Epithelial cell of proximal tubule (primary cell): ENCODE results near the gene PVR. TPM values are rescaled to one million over a fixed set of nuclear protein-coding genes. Genes with fewer than 3 reads are reported as not detected.
"Not testable (repeated sequence)": the region's sequence is repeated elsewhere in the genome, so short reads cannot be mapped to it uniquely, and the experiment has no call there.

Experiments
- DNase-seq: peaks from one replicate; pipeline ENCODE4 v3.0.0-alpha.2; 2011; ENCODE audit warnings: low read depth
- H3K4me3 ChIP-seq: 2 replicates; pipeline ENCODE4 v1.5.1; 2011; ENCODE audit warnings: low read depth, mild to moderate bottlenecking, low read length
- CTCF ChIP-seq: conservative IDR thresholded peaks from 2 replicates; pipeline ENCODE4 v1.5.1; 2012; ENCODE audit warnings: low read depth, mild to moderate bottlenecking, low read length
- total RNA-seq: library from RNA; depleted of rRNA; stranded (reverse); fragments of >200 nt; gene quantifications from 2 replicates; pipeline ENCODE4 v1.2.3, GENCODE V29; 2015

PVR gene
- total RNA-seq, 1 donor from 2014 or later: 116 TPM

GRCh38 chr19:44623626-44624025 lies 20.1 kb upstream of the PVR start:
- no peak for DNase-seq
- no peak for TF ChIP-seq CTCF
- no peak overlapping the region for H3K4me3 ChIP-seq

GRCh38 chr19:44624840-44625354 lies 18.8 kb upstream of the PVR start:
- no peak for DNase-seq
- no peak for TF ChIP-seq CTCF
- H3K4me3 ChIP-seq: no peak overlapping the region

- DNase-seq: not testable (repeated sequence)
Measured at GRCh38 chr19:44625637-44626036, 18.1 kb upstream of the PVR start.

GRCh38 chr19:44626048-44626624 lies 17.6 kb upstream of the PVR start:
- peak; percentile 99 for DNase-seq
- no peak overlapping the region for H3K4me3 ChIP-seq
- TF ChIP-seq CTCF: no peak

More at GRCh38 chr19:44625637-44626036, 18.1 kb upstream of the PVR start:
- H3K4me3 ChIP-seq: not testable (repeated sequence)

GRCh38 chr19:44627631-44628030 lies 16.1 kb upstream of the PVR start:
- H3K4me3 ChIP-seq: no peak overlapping the region
- no peak for TF ChIP-seq CTCF
- DNase-seq: no peak

- no peak for TF ChIP-seq CTCF
- H3K4me3 ChIP-seq: no peak overlapping the region
- DNase-seq: no peak
Measured at GRCh38 chr19:44628793-44629192, 14.9 kb upstream of the PVR start.

GRCh38 chr19:44631611-44632010 lies 12.1 kb upstream of the PVR start:
- not testable (repeated sequence) for H3K4me3 ChIP-seq, DNase-seq

GRCh38 chr19:44634058-44634457 lies 9.7 kb upstream of the PVR start:
- DNase-seq, H3K4me3 ChIP-seq: not testable (repeated sequence)
